PFSK-1 (cell line): Measurements from ENCODE around the gene P2RY4.

Experiments
- POLR2AphosphoS5 ChIP-seq: IDR thresholded peaks from 2 replicates; pipeline ENCODE4 v1.6.1; 2012; ENCODE audit warnings: low read depth, mild to moderate bottlenecking, control low read depth, low read length, moderate library complexity
- SIN3A ChIP-seq: IDR thresholded peaks from 2 replicates; pipeline ENCODE4 v1.6.1; 2012; ENCODE audit warnings: mild to moderate bottlenecking, low read length, moderate library complexity, borderline replicate concordance; ENCODE audit not compliant: insufficient read depth

DNA sequence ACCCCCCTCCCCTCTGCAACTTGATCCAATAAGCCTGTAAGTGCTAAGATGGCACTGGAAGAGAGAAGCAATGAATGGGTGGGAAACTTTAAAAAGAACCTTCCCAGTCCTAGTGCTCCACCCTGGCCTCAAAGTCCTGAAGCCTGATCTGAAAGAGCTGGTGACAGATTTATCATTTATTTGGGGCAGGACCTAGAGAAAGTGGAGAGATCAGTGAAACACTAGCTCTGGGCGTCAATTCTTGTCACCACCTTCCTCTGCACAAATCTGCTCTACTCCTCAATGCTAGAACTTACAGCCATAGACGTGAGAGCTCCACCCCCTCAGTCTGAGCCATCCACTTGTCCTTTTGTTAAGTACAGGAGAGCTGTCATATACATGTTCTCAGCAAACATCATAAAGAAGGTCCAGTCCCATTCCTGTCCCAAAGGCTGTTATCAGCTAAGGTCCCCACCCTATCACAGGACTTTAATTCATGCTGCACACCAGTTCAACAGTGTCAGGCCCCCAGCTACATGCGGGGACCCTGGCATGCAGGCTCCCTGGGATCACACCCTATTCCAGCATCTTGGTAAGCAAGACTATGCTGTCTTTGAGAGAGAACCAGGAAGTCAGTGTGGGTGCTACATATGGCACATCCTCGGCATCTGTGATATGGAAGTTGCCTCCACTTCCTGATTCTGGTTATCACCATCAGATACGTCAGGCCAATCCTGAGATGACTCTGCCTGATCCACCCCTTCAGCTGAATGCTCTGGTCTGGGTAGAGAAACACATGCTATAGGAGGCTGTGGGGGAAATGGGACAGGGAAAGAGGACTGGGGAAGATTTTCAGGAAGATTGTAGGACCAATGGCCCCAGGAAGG is 2.3 kb downstream of the P2RY4 start:
- no peak for TF ChIP-seq POLR2AphosphoS5
- no peak for TF ChIP-seq SIN3A
